Spinal cord (tissue), 10 donors: ENCODE results near the gene GOLGA7B. TPM values are rescaled to one million over a fixed set of nuclear protein-coding genes. Genes with fewer than 3 reads are reported as not detected.

ENCODE experiments used
- DNase-seq, 6 donors: peaks; one replicate each; pipeline versions ENCODE4 v3.0.0 to v3.0.0-alpha.2; 2013 to 2015; ENCODE audit warnings: low spot score in 6 of 6, low read depth in 4 of 6
- H3K27ac ChIP-seq: one replicate; pipeline ENCODE4 v1.5.1; 2013; ENCODE audit warnings: low read depth, low read length, control low read depth
- H3K27me3 ChIP-seq: one replicate; pipeline ENCODE4 v1.6.1; 2013; ENCODE audit warnings: low read length; ENCODE audit not compliant: control insufficient read depth, insufficient read depth
- H3K36me3 ChIP-seq: one replicate; pipeline ENCODE4 v1.6.1; 2013; ENCODE audit warnings: low read length; ENCODE audit not compliant: control insufficient read depth, insufficient read depth
- H3K4me1 ChIP-seq: one replicate; pipeline ENCODE4 v1.6.1; 2013; ENCODE audit warnings: low read length; ENCODE audit not compliant: control insufficient read depth, insufficient read depth
- H3K4me3 ChIP-seq: one replicate; pipeline ENCODE4 v1.5.1; 2013; ENCODE audit warnings: low read depth, low read length, control low read depth
- H3K9me3 ChIP-seq: one replicate; pipeline ENCODE4 v1.6.1; 2013; ENCODE audit warnings: low read length; ENCODE audit not compliant: control insufficient read depth, insufficient read depth
- WGBS: methylation state at CpG from one replicate; pipeline ENCODE4 v1.1.5; 2013; ENCODE audit warnings: missing lambda C conversion rate; ENCODE audit not compliant: insufficient coverage; 5-methylcytosine and 5-hydroxymethylcytosine counted together
- polyA plus RNA-seq, 2 donors: library from polyadenylated mRNA; unstranded; fragments of 120-200 nt; gene quantifications; one replicate each; pipeline ENCODE4 v1.2.1, GENCODE V29; 2013; ENCODE audit not compliant: insufficient read length in 2 of 2
- total RNA-seq, 2 donors: library from RNA; depleted of rRNA in 1 of 2; stranded (reverse); fragments of 120-200 nt in 1 of 2; fragments of >200 nt in 1 of 2; gene quantifications; one replicate each; pipeline versions ENCODE4 v1.2.3 to v1.2.4, GENCODE V29; 2013 to 2014
- donor health status: healthy.

Gene GOLGA7B
- total and polyA plus RNA-seq, 4 donors: 5.8 to 42.7 (median 25.4) TPM

DNA sequence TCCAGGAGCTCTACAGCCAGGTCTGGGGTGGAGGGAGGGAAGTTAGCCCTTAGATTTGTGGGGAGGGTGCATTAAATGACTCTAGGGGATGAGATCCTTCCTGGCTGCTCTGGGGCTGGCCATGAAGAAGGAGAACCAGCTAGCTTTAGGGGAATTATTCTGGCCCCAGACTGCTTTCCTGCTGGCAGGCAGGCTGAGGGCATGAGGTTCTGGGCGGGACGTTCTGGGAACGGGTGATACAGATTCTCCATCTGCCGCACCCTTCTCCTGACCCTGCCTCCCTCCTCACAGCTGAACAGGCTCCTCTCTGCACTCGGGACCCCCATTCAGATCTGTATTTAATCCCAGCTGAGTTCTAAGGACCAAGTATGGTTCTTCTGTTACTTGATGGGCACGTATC is 23.9 kb downstream of the GOLGA7B start:
- 82% methylated on average over 3 of the region's 6 CpGs for WGBS
- no peaks in the 10 kb centered on the region for H3K9me3 ChIP-seq
- DNase-seq: no peak
- peaks cover 16% of the 10 kb centered on the region for H3K4me1 ChIP-seq
- H3K36me3 ChIP-seq: no peaks in the 10 kb centered on the region
- H3K27me3 ChIP-seq: peaks cover 4% of the 10 kb centered on the region
- H3K4me3 ChIP-seq: no peak overlapping the region
- no peak overlapping the region for H3K27ac ChIP-seq

DNA sequence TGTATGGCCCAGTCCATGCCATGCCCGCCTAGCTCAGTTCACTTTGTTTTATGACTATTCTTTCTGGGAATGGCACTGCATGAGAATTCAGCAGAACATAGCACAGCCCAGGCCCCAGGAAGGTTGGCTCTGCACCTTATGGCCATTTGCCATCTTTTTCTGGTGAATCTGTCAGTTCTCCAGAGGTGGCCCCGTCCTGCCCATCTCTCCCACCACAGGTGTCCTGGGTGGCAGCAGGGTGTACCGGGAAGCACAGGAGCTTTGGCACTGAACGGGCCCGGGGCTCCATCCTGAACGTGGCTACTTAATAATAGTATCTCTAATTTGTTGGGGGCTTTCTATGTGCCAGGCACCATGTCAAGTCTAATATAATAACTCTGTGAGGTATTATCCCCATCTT is 24.7 kb downstream of the GOLGA7B start:
- whole genome bisulfite sequencing: 57% methylated on average over 3 of the region's 6 CpGs
- no peaks in the 10 kb centered on the region for H3K36me3 ChIP-seq
- no peak overlapping the region for H3K4me3 ChIP-seq
- DNase-seq: no peak
- no peaks in the 10 kb centered on the region for H3K9me3 ChIP-seq
- peaks cover 4% of the 10 kb centered on the region for H3K27me3 ChIP-seq
- H3K4me1 ChIP-seq: peaks cover 11% of the 10 kb centered on the region
- no peak overlapping the region for H3K27ac ChIP-seq

GRCh38 chr10:97875391-97875790 is 25.7 kb downstream of the GOLGA7B start:
- WGBS: 92% methylated on average over 6 of the region's 7 CpGs
- no peak for DNase-seq
- no peak overlapping the region for H3K27ac ChIP-seq
- no peaks in the 10 kb centered on the region for H3K36me3 ChIP-seq
- no peaks in the 10 kb centered on the region for H3K9me3 ChIP-seq
- H3K4me3 ChIP-seq: no peak overlapping the region
- no peaks in the 10 kb centered on the region for H3K27me3 ChIP-seq
- H3K4me1 ChIP-seq: peaks cover 4% of the 10 kb centered on the region

DNA sequence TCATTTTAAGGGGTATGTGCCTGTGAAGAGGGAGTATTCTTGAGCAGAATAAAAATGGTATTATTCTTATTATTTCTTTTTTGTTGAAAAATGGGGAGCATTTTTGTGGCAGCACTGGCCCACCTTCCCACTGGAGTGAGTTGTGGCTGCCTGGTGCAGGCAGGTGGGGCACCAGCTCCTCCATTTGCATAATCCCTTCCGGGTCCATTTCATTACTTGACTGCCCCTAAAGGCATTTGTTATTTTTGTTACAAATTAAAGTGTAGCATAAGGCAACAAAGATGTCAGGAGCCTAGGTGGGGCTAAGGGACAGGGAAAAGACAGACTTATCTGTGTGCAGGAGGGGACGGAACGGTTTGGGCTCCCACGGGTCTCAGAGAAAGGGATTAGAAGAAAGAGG is 26.8 kb downstream of the GOLGA7B start:
- Histone ChIP-seq H3K36me3 (no peaks in the 10 kb centered on the region), H3K9me3 (no peaks in the 10 kb centered on the region), H3K4me1 (peaks cover 4% of the 10 kb centered on the region), H3K27ac (no peak overlapping the region), H3K27me3 (no peaks in the 10 kb centered on the region), H3K4me3 (no peak overlapping the region)
- WGBS: 63% methylated on average over 3 of the region's 4 CpGs
- no peak for DNase-seq

- H3K27me3 ChIP-seq: no peaks in the 10 kb centered on the region
- peaks cover 4% of the 10 kb centered on the region for H3K4me1 ChIP-seq
- DNase-seq: no peak
- H3K36me3 ChIP-seq: peaks cover 10% of the 10 kb centered on the region
- 96% methylated on average over 3 of the region's 5 CpGs for WGBS
- no peaks in the 10 kb centered on the region for H3K9me3 ChIP-seq
- H3K4me3 ChIP-seq: no peak overlapping the region
- no peak overlapping the region for H3K27ac ChIP-seq
These were observed 29.6 kb downstream of the GOLGA7B start for GRCh38 chr10:97879241-97879640.

DNA sequence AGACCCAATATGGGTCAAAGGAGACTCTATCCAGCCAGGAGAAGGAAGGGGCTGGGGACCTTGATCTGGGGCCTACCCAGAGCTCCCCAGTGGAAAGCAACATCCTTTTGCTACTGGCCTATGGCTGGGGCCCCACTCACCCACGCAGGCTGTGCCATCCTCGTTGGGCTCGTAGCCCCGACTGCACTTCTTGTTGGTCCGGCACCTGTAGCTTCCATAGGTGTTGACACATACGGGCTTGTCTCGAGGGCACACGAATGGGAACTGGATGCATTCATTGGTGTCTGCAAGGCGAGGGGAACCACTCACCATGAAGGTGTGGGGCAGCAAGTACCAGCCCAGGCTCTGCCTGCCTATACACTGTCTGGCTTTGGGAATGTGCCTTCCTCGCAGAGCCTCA is 30.5 kb downstream of the GOLGA7B start:
- H3K27me3 ChIP-seq: no peaks in the 10 kb centered on the region
- no peak overlapping the region for H3K4me3 ChIP-seq
- peaks cover 10% of the 10 kb centered on the region for H3K36me3 ChIP-seq
- DNase-seq: no peak
- H3K27ac ChIP-seq: no peak overlapping the region
- WGBS: 97% methylated on average over 9 of the region's 10 CpGs
- no peaks in the 10 kb centered on the region for H3K9me3 ChIP-seq
- H3K4me1 ChIP-seq: peaks cover 4% of the 10 kb centered on the region

DNA sequence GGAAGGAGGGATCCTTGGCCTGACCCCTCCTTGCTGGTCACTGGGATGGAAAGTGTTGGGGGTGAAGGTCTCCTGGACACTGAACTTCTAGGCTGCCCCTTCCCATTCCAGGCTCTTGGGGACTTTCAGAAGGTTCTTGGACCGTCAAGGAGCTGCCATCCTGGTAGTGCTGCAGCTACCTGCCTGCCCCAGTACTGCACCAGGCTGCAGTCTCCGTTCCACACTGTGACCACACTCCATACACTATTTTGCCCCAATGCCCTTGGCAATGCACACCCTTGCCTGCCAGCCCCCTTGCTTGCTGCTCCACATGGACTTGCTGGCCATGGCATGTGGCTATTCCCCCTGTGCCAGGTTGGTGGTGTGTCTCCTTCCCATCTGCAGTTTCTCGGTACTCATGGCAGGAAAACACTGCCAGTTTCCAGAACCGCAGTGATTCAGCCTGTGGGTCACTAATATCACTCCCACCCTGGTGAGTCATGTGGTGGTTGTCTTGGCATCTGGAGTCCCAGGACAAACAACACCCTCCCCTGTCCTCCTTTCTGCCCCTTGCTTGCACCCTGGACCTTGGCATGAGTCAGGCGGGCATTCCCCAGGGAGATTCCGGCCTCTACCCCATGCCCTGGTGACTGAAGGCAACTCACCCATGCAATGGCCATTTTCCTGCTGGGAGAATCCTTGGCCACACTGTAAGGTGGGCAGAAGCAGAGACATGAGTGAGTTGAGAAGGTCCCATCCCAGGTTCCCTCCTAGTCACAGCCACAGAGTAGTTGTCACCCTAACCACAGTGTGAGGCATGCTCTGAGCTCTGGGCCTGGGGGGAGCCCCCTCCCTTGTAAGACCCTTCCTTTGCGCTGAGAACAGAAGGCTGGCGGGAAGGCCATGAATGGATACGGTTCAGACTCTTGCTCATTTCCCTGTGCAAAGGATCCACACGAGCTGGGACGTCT is 32.8 kb downstream of the GOLGA7B start:
- Histone ChIP-seq H3K4me1 (peaks cover 3% of the 10 kb centered on the region), H3K9me3 (no peaks in the 10 kb centered on the region), H3K36me3 (peaks cover 10% of the 10 kb centered on the region), H3K27me3 (no peaks in the 10 kb centered on the region), H3K4me3 (no peak overlapping the region), H3K27ac (no peak overlapping the region)
- WGBS: 92% methylated on average over 8 of the region's 11 CpGs
- DNase-seq: no peak

GRCh38 chr10:97883092-97883485 is 33.4 kb downstream of the GOLGA7B start:
- WGBS: 100% methylated on average over 1 of the region's 3 CpGs
- Histone ChIP-seq H3K36me3 (peaks cover 10% of the 10 kb centered on the region), H3K27ac (no peak overlapping the region), H3K4me1 (peaks cover 3% of the 10 kb centered on the region), H3K27me3 (no peaks in the 10 kb centered on the region), H3K4me3 (no peak overlapping the region), H3K9me3 (no peaks in the 10 kb centered on the region)
- no peak for DNase-seq

DNA sequence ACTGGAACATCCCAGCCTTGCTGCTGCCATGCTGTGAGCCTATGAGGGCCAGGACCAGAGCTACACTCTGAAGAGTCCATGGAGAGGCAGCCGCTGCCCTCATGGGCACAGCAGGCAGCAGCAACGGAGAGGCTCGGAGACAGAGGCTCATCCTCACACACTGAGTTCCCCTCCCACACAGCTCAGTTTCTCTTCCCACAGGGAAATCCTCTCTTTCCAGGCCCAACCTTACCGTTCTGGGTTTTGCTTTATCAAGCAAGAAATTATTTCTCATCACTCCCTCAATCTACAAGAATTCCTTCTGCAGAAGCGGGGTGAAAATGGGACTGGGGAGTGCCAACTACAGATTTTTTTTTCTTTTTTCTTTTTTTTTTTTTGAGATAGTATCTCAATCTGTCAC is 36.6 kb downstream of the GOLGA7B start:
- H3K4me3 ChIP-seq: no peak overlapping the region

GRCh38 chr10:97887399-97887798 is 37.8 kb downstream of the GOLGA7B start:
- no peak for DNase-seq
- WGBS: 87% methylated on average over 6 of the region's 6 CpGs
- H3K27me3 ChIP-seq: no peaks in the 10 kb centered on the region
- H3K4me1 ChIP-seq: peaks cover 11% of the 10 kb centered on the region
- no peak overlapping the region for H3K4me3 ChIP-seq
- no peaks in the 10 kb centered on the region for H3K9me3 ChIP-seq
- H3K36me3 ChIP-seq: peaks cover 24% of the 10 kb centered on the region
- H3K27ac ChIP-seq: no peak overlapping the region

More for the DNA sequence above, 36.6 kb downstream of the GOLGA7B start:
- DNase-seq: no peak
- Histone ChIP-seq H3K27me3 (no peaks in the 10 kb centered on the region), H3K4me1 (peaks cover 11% of the 10 kb centered on the region), H3K9me3 (no peaks in the 10 kb centered on the region), H3K36me3 (peaks cover 21% of the 10 kb centered on the region), H3K27ac (no peak overlapping the region)
- 42% methylated on average over 3 of the region's 5 CpGs for WGBS
